Measurements from ENCODE around the gene MBD5. TPM values are rescaled to one million over a fixed set of nuclear protein-coding genes. Genes with fewer than 3 reads are reported as not detected.

The MBD5 gene
- total and polyA plus RNA-seq, 4 donors, result 2.0 to 15.9 (median 9.5) TPM

GRCh38 chr2:148509288-148509902 is 488.5 kb downstream of the MBD5 start (continued):
- TF ChIP-seq SP1 (IDR thresholded peaks at IDR 0.05) (peak; percentile 22), TAF1 (conservative IDR thresholded peaks at IDR 0.05) (no peak), MAX (IDR thresholded peaks at IDR 0.05) (peak; percentile 45), RAD21 (IDR thresholded peaks at IDR 0.05) (peak; percentile 95 to 97), YY1 (IDR thresholded peaks at IDR 0.05) (peak; percentile 91), NR2F2 (IDR thresholded peaks at IDR 0.05) (peak; percentile 34), GABPA (IDR thresholded peaks at IDR 0.05 in 1 of 2, conservative IDR thresholded peaks at IDR 0.05 in 1 of 2) (peak in 1 of 2 donors; percentile 22)

- peaks cover 0 to 22% (median 13%) of the 10 kb centered on the region in 4 donors for H3K4me1 ChIP-seq (ENCODE audit: control insufficient read depth in 4 of 4, insufficient read depth in 4 of 4, low read length in 3 of 4)
- DNase-seq (ENCODE audit: low spot score), result no peak
- 41% methylated on average over 3 of the region's 3 CpGs for WGBS
- H3K9me3 ChIP-seq (ENCODE audit: control insufficient read depth in 4 of 4, low read length in 3 of 4), result no peaks in the 10 kb centered on the region
- TF ChIP-seq NR2F2 (IDR thresholded peaks at IDR 0.05), result no peak
- no peak for TF ChIP-seq CTCF (IDR thresholded peaks at IDR 0.05; ENCODE audit: low read depth, low read length, missing input control)
- no peak for TF ChIP-seq MAX (IDR thresholded peaks at IDR 0.05)
- no peak for TF ChIP-seq JUND (IDR thresholded peaks at IDR 0.05)
- peak; percentile 31 for TF ChIP-seq HNF4G (IDR thresholded peaks at IDR 0.05)
- TF ChIP-seq ATF3 (IDR thresholded peaks at IDR 0.05), result no peak
- TF ChIP-seq YY1 (IDR thresholded peaks at IDR 0.05), result no peak
- TF ChIP-seq HNF4A (conservative IDR thresholded peaks at IDR 0.05), result peak; percentile 56 to 60
- peak; percentile 30 for TF ChIP-seq SP1 (IDR thresholded peaks at IDR 0.05)
- TF ChIP-seq RAD21 (IDR thresholded peaks at IDR 0.05), result peak in 1 of 2 donors; percentile 12
- TF ChIP-seq FOXA2 (IDR thresholded peaks at IDR 0.05), result no peak
- TF ChIP-seq ZBTB33 (IDR thresholded peaks at IDR 0.05), result no peak
- TF ChIP-seq GABPA (IDR thresholded peaks at IDR 0.05 in 1 of 2, conservative IDR thresholded peaks at IDR 0.05 in 1 of 2), result no peak
- no peak for TF ChIP-seq FOXA1 (IDR thresholded peaks at IDR 0.05)
- peak; percentile 34 to 39 for TF ChIP-seq RXRA (IDR thresholded peaks at IDR 0.05)
- TF ChIP-seq TAF1 (conservative IDR thresholded peaks at IDR 0.05), result no peak
- TF ChIP-seq REST (IDR thresholded peaks at IDR 0.05), result no peak
- TF ChIP-seq EGR1 (IDR thresholded peaks at IDR 0.05; ENCODE audit: low read depth in 2 of 2), result no peak
- H3K27me3 ChIP-seq (ENCODE audit: control insufficient read depth in 4 of 4, insufficient read depth in 4 of 4, low read length in 3 of 4), result no peaks in the 10 kb centered on the region
- no peak overlapping the region for H3K9ac ChIP-seq (ENCODE audit: low read depth in 1 of 2, low read length in 2 of 2)
- H3K36me3 ChIP-seq (ENCODE audit: control insufficient read depth in 4 of 4, insufficient read depth in 3 of 4, low read depth in 1 of 4, low read length in 3 of 4), result no peaks in the 10 kb centered on the region
- H3K4me3 ChIP-seq (ENCODE audit: low read depth in 1 of 3, low read length in 3 of 3), result no peak overlapping the region
- H3K27ac ChIP-seq (ENCODE audit: low read depth in 1 of 2, low read length in 2 of 2), result no peak overlapping the region
These were observed 491.0 kb downstream of the MBD5 start for GRCh38 chr2:148511883-148512282.

Data from liver (tissue), 9 donors.